Measurements from ENCODE around the gene POP7.

- no peak for TF ChIP-seq CTCF (IDR thresholded peaks at IDR 0.05)
- no peak for TF ChIP-seq ZFX (IDR thresholded peaks at IDR 0.05; ENCODE audit: borderline replicate concordance)
Measured at GRCh38 chr7:100665168-100665726, 40.7 kb upstream of the POP7 start.
